OCI-LY3 (cell line): ENCODE measurements around the gene TAGLN2.

Experiments used
- EZH2phosphoT487 ChIP-seq: fragments of 200-600 bp; shearing (Covaris generic); IDR thresholded peaks from 2 replicates; pipeline ENCODE4 v1.6.1; 2018; ENCODE audit warnings: antibody characterized with exemption, mixed run types, low read depth
- TF ChIP-seq, protein P1 (sequence below): fragments of 200-600, 300-600 bp; sonication (generic); IDR thresholded peaks from 2 replicates; pipeline ENCODE4 v1.5.1; 2014; ENCODE audit warnings: antibody characterized with exemption, low read length, low read depth

DNA sequence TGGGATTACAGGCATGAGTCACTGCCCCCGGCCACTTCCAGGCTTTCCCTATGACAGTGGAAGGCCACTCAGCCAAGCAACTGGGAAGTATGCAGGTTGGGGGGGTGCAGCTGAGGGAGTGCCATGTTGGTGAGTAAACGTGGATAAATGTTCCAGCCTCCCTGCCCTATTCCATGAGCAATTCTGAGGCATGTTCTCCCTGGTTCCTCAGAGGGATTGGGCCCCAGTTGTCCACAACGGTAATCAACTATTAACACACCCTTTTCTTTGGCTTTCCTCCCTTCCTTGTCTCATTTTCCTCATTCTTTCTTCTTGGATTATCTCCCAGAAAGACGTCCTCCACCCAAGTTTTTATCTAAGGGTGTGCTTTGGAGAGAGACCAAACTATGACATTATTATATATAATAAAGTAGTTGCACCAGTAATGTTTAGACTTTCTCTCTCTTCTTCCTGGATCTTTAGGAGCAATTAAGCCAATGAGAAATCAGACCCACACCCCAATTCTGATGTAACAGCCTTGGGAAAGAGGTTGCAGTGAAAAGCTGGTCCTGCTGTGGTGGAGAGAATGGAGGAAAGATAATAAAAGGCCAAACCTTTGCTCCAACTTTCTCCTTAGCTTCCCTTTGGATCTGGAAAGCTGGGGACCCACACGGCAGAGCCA, 35.5 kb upstream of the TAGLN2 start:
- TF ChIP-seq, protein P1, sequence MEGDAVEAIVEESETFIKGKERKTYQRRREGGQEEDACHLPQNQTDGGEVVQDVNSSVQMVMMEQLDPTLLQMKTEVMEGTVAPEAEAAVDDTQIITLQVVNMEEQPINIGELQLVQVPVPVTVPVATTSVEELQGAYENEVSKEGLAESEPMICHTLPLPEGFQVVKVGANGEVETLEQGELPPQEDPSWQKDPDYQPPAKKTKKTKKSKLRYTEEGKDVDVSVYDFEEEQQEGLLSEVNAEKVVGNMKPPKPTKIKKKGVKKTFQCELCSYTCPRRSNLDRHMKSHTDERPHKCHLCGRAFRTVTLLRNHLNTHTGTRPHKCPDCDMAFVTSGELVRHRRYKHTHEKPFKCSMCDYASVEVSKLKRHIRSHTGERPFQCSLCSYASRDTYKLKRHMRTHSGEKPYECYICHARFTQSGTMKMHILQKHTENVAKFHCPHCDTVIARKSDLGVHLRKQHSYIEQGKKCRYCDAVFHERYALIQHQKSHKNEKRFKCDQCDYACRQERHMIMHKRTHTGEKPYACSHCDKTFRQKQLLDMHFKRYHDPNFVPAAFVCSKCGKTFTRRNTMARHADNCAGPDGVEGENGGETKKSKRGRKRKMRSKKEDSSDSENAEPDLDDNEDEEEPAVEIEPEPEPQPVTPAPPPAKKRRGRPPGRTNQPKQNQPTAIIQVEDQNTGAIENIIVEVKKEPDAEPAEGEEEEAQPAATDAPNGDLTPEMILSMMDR: no peak
- no peak for TF ChIP-seq EZH2phosphoT487
